ENCODE results near the gene TMEM87B. TPM values are rescaled to one million over a fixed set of nuclear protein-coding genes. Genes with fewer than 3 reads are reported as not detected.

TMEM87B gene
- total RNA-seq, 2 donors from 2014 or later = 8.1 to 14.7 TPM

Other genes starting within 250 kb of the TMEM87B start
- 10 to 100 TPM; 15.7 to 19.3 TPM for gene ANAPC1, start 171.1 kb upstream of the TMEM87B start, total RNA-seq
- gene MERTK, start 156.7 kb upstream of the TMEM87B start, total RNA-seq = 10 to 100 TPM; 11.8 to 12.6 TPM
- 1 to 10 TPM; 1.1 to 2.3 TPM for gene FBLN7, start 83.1 kb downstream of the TMEM87B start, total RNA-seq
- 1 to 10 TPM; 8.8 to 10.0 TPM for gene ZC3H8, start 199.8 kb downstream of the TMEM87B start, total RNA-seq
- 10 to 100 TPM; 18.7 to 20.0 TPM for gene ZC3H6, start 220.3 kb downstream of the TMEM87B start, total RNA-seq

Data from left cardiac atrium (tissue), 2 donors.